HEK293 (cell line): ENCODE results near the gene DCHS1.

Experiments
- CTCF ChIA-PET: fragments of 350-600 bp; formaldehyde crosslinking; extraction: SDS; loops from one replicate; lab custom pipeline; 2021; ENCODE audit warnings: antibody characterized with exemption; lab: Yijun Ruan, JAX
- POLR2A ChIA-PET: fragments of 300-600 bp; formaldehyde crosslinking; extraction: SDS; loops from one replicate; lab custom pipeline; 2020; ENCODE audit warnings: antibody characterized with exemption, inconsistent platforms; lab: Yijun Ruan, JAX
- H3K27ac ChIP-seq: fragments of 200-500 bp; sonication (Bioruptor generic); 2 replicates; pipeline ENCODE4 v1.5.1; 2014; ENCODE audit warnings: low read depth, low read length, control low read depth, inconsistent platforms; ENCODE audit errors: extremely low read depth
- H3K36me3 ChIP-seq, 2 experiments: fragments of 200-500 bp in 1 of 2; sonication (Bioruptor generic) in 1 of 2; 1 replicate in 1 of 2; 2 replicates in 1 of 2; pipeline ENCODE4 v1.5.1; 2014 to 2017; ENCODE audit warnings: inconsistent platforms in 2 of 2, low read length in 2 of 2; ENCODE audit not compliant: control insufficient read depth in 2 of 2, insufficient read depth in 1 of 2
- H3K4me1 ChIP-seq: fragments of 200-500 bp; sonication (Bioruptor generic); 2 replicates; pipeline ENCODE4 v1.5.1; 2014; ENCODE audit warnings: mild to moderate bottlenecking, low read length, inconsistent platforms; ENCODE audit not compliant: control insufficient read depth, insufficient read depth
- H3K4me3 ChIP-seq: 2 replicates; pipeline ENCODE4 v1.5.1; 2011; ENCODE audit warnings: low read depth, mild to moderate bottlenecking, control low read depth, low read length, moderate library complexity
- H3K9me3 ChIP-seq: fragments of 200-500 bp; sonication (Bioruptor generic); 2 replicates; pipeline ENCODE4 v1.5.1; 2014; ENCODE audit warnings: low read depth, low read length, inconsistent platforms; ENCODE audit not compliant: control insufficient read depth, insufficient read depth
- KLF8 ChIP-seq: fragments of 450-650 bp; formaldehyde crosslinking; IDR thresholded peaks from 2 replicates; pipeline ENCODE4 v1.5.1; 2016; ENCODE audit warnings: missing biosample characterization, missing genetic modification characterization
- YY2 ChIP-seq: fragments of 450-650 bp; formaldehyde crosslinking; IDR thresholded peaks from 2 replicates; pipeline ENCODE4 v1.5.1; 2016; ENCODE audit warnings: missing biosample characterization, missing genetic modification characterization
- ZBTB7A ChIP-seq: fragments of 450-650 bp; formaldehyde crosslinking; IDR thresholded peaks from 2 replicates; pipeline ENCODE4 v1.5.1; 2016; ENCODE audit warnings: low read depth, missing biosample characterization, missing genetic modification characterization
- ZNF157 ChIP-seq: fragments of 450-650 bp; formaldehyde crosslinking; IDR thresholded peaks from 2 replicates; pipeline ENCODE4 v1.5.1; 2016; ENCODE audit warnings: missing biosample characterization, missing genetic modification characterization
- ZNF354C ChIP-seq: fragments of 450-650 bp; formaldehyde crosslinking; IDR thresholded peaks from 2 replicates; pipeline ENCODE4 v1.5.1; 2016; ENCODE audit warnings: missing biosample characterization, missing genetic modification characterization, low read depth, borderline replicate concordance
- ZNF510 ChIP-seq: fragments of 450-650 bp; formaldehyde crosslinking; IDR thresholded peaks from 2 replicates; pipeline ENCODE4 v1.5.1; 2018; ENCODE audit warnings: mild to moderate bottlenecking, missing genetic modification characterization, missing biosample characterization; ENCODE audit not compliant: insufficient replicate concordance
- ZNF548 ChIP-seq: fragments of 450-650 bp; formaldehyde crosslinking; IDR thresholded peaks from 2 replicates; pipeline ENCODE4 v1.5.1; 2016; ENCODE audit warnings: missing biosample characterization, missing genetic modification characterization
- ZNF549 ChIP-seq: fragments of 450-650 bp; IDR thresholded peaks from 2 replicates; pipeline ENCODE4 v1.5.1; 2018; ENCODE audit warnings: missing biosample characterization, missing genetic modification characterization, mild to moderate bottlenecking, inconsistent platforms, moderate library complexity
- ZNF596 ChIP-seq: fragments of 450-650 bp; IDR thresholded peaks from 2 replicates; pipeline ENCODE4 v1.5.0; 2018; ENCODE audit warnings: missing biosample characterization, mild to moderate bottlenecking, missing genetic modification characterization, moderate library complexity
- ZNF623 ChIP-seq: fragments of 450-650 bp; formaldehyde crosslinking; IDR thresholded peaks from 2 replicates; pipeline ENCODE4 v1.5.1; 2016; ENCODE audit warnings: missing biosample characterization, missing genetic modification characterization
- TF ChIP-seq, protein P1 (sequence below): fragments of 450-650 bp; formaldehyde crosslinking; IDR thresholded peaks from 2 replicates; pipeline ENCODE4; 2016; ENCODE audit warnings: missing biosample characterization, missing genetic modification characterization
- TF ChIP-seq, protein P2 (sequence below): fragments of 450-650 bp; formaldehyde crosslinking; IDR thresholded peaks from 2 replicates; pipeline ENCODE4 v1.5.1; 2016; ENCODE audit warnings: missing biosample characterization, missing genetic modification characterization
- TF ChIP-seq, protein P3 (sequence below): fragments of 450-650 bp; formaldehyde crosslinking; IDR thresholded peaks from 2 replicates; pipeline ENCODE4 v1.5.1; 2016; ENCODE audit warnings: missing biosample characterization, missing genetic modification characterization, low read depth
- TF ChIP-seq, protein P4 (sequence below): fragments of 450-650 bp; formaldehyde crosslinking; IDR thresholded peaks from 2 replicates; pipeline ENCODE4 v1.5.1; 2016; ENCODE audit warnings: missing biosample characterization, missing genetic modification characterization

The DCHS1 gene

DNA sequence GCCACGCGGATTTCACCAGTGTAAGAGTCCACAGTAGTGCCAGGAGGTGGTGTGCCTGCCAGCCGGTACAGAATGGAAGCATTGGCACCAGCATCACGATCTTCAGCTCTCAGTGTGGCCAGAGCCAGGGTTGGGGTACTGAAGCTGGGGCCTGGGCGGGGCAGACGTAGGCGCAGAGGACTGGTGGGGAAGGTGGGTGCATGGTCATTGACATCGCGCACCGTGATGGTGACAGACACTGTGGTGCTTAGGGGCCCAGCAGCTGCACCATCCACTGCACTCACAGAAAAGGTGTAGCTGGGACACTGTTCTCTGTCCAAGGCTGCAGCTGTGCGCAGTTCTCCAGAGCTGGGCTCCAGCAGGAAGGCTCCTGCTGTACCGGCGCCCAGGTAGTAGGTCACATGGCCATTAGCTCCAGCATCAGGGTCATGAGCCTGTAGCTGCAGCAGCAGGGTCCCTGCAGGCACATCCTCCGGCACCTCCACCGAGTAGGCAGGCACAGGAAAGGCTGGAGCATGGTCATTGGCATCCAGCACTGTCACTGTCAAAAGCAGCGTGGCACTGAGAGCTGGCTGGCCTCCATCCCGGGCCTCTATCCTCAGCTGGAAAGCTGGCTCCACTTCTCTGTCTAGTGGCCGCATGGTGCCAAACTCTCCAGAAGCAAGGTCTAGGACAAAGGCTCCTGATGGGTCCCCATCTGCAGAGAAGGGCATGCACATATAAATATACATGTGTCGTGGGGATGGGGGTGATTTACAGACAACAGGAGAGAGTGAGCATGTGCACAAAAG is 28.4 kb downstream of the DCHS1 start:
- H3K4me1 ChIP-seq, result no peaks in the 10 kb centered on the region
- CTCF ChIA-PET, result no interaction called here
- H3K9me3 ChIP-seq, result no peaks in the 10 kb centered on the region
- TF ChIP-seq, protein P1, sequence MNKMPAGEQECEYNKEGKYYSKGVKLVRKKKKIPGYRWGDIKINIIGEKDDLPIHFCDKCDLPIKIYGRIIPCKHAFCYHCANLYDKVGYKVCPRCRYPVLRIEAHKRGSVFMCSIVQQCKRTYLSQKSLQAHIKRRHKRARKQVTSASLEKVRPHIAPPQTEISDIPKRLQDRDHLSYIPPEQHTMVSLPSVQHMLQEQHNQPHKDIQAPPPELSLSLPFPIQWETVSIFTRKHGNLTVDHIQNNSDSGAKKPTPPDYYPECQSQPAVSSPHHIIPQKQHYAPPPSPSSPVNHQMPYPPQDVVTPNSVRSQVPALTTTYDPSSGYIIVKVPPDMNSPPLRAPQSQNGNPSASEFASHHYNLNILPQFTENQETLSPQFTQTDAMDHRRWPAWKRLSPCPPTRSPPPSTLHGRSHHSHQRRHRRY (tag by site-specific recombination), result no peak
- TF ChIP-seq, protein P2, sequence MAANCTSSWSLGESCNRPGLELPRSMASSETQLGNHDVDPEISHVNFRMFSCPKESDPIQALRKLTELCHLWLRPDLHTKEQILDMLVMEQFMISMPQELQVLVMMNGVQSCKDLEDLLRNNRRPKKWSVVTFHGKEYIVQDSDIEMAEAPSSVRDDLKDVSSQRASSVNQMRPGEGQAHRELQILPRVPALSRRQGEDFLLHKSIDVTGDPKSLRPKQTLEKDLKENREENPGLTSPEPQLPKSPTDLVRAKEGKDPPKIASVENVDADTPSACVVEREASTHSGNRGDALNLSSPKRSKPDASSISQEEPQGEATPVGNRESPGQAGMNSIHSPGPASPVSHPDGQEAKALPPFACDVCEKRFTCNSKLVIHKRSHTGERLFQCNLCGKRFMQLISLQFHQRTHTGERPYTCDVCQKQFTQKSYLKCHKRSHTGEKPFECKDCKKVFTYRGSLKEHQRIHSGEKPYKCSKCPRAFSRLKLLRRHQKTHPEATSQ (tag by site-specific recombination), result no peak
- TF ChIP-seq ZNF623 (tag by site-specific recombination) (no peak), ZNF157 (tag by site-specific recombination) (no peak)
- TF ChIP-seq, all 188 proteins: peak for 0
- no peak overlapping the region for H3K4me3 ChIP-seq
- no peak overlapping the region for H3K27ac ChIP-seq
- H3K36me3 ChIP-seq, result peaks cover 0 to 36% of the 10 kb centered on the region in 2 experiments; a peak in 1 of 3 replicates
- POLR2A ChIA-PET, result interaction anchor here (0.5 to 1.3 kb wide), 2 partner anchors 11 to 56 kb away, joined by 3 to 4 read pairs; partner anchors contain the start of gene MRPL17

DNA sequence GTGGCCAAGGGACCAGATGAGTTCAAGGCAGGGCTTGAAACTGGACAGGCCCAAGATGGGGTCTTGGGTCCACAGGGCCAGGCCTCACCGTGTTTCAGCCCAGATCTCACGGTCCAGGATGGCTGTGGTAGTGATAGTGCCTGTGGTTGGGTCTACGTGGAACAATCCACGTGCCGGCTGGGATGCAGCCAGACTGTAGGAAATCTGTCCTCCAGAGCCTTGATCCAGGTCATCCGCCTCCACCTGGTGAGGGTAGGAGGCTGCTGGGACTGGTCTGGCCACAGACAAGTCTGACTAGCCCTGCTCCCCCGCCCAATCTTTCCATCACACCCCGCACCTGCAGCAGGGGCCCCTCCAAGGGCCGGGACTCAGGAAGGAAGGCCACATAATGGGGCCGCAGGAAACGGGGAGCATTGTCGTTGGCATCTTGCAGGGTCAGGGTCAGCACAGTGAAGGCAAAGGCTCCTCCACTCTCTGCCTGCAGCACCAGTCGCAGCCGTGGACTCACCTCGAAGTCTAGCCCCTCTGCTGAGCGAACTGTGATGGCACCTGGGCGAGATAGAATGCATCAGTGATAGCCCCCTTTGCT is 29.7 kb downstream of the DCHS1 start:
- ChIA-PET CTCF (interaction anchor here (0.5 kb wide), 1 partner anchor 534 kb away, joined by 3 read pairs; no protein-coding TSS in a partner anchor), POLR2A (no interaction called here)
- TF ChIP-seq YY2 (tag by site-specific recombination) (no peak), ZNF354C (tag by site-specific recombination) (no peak), ZNF510 (no peak), KLF8 (tag by site-specific recombination) (no peak), ZNF548 (tag by site-specific recombination) (no peak), ZBTB7A (tag by site-specific recombination) (no peak), ZNF549 (tag by site-specific recombination) (no peak), ZNF596 (tag by site-specific recombination) (no peak)
- TF ChIP-seq, protein P3, sequence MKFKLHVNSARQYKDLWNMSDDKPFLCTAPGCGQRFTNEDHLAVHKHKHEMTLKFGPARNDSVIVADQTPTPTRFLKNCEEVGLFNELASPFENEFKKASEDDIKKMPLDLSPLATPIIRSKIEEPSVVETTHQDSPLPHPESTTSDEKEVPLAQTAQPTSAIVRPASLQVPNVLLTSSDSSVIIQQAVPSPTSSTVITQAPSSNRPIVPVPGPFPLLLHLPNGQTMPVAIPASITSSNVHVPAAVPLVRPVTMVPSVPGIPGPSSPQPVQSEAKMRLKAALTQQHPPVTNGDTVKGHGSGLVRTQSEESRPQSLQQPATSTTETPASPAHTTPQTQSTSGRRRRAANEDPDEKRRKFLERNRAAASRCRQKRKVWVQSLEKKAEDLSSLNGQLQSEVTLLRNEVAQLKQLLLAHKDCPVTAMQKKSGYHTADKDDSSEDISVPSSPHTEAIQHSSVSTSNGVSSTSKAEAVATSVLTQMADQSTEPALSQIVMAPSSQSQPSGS (tag by site-specific recombination), result no peak
- TF ChIP-seq, protein P4, sequence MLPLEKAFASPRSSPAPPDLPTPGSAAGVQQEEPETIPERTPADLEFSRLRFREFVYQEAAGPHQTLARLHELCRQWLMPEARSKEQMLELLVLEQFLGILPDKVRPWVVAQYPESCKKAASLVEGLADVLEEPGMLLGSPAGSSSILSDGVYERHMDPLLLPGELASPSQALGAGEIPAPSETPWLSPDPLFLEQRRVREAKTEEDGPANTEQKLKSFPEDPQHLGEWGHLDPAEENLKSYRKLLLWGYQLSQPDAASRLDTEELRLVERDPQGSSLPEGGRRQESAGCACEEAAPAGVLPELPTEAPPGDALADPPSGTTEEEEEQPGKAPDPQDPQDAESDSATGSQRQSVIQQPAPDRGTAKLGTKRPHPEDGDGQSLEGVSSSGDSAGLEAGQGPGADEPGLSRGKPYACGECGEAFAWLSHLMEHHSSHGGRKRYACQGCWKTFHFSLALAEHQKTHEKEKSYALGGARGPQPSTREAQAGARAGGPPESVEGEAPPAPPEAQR (tag by site-specific recombination), result no peak
- H3K4me1 ChIP-seq, result no peaks in the 10 kb centered on the region
- H3K36me3 ChIP-seq, result peaks cover 0 to 30% of the 10 kb centered on the region in 2 experiments; a peak in 1 of 3 replicates
- H3K4me3 ChIP-seq, result no peak overlapping the region
- no peaks in the 10 kb centered on the region for H3K9me3 ChIP-seq
- H3K27ac ChIP-seq, result no peak overlapping the region
